Activated CD4-positive, alpha-beta T cell treated with anti-CD3 and anti-CD28 coated beads, Interleukin-2, amount 50 U/mL, for 24 hours (primary cell): Measurements from ENCODE around the gene RPS27A.
"Not testable (repeated sequence)": the region's sequence is repeated elsewhere in the genome, so short reads cannot be mapped to it uniquely, and the experiment has no call there.

Source experiments
- DNase-seq, 2 donors: peaks; one replicate each; pipeline ENCODE4 v3.0.0-alpha.2; 2020; ENCODE audit warnings: low read depth in 1 of 2, low spot score in 1 of 2

Gene RPS27A

DNA sequence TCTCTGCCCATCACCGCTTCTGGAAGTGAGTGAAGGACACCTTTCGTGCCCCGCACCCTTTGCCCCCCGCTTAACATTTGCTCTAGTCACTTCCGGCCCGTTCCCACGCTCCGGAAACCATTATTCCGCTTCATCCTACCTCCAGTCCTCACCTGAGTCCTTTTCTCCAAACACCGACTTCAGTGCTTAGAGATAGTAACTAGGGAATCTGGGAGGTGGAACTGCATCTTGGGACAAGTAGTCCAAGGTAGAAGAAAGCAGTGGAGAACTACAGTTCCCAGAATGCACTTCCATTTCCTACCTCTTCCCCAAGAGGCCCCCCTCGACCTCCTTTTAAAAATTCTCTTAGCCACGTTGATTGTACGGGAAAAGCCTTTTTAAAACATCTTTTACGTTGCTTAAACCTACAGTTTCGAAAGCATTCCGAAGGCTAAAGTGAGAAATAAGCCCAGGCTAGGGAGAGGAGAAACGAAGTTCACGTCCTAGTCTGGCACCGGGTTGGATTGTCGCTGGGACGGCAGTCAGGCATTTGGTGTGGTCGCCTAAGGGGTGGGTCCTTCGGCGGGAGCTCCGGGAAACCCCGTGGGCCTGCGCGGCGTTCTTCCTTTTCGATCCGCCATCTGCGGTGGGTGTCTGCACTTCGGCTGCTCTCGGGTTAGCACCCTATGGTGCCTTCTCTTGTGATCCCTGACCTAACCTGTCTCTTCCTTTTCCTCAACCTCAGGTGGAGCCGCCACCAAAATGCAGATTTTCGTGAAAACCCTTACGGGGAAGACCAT, at the start of gene RPS27A, which contains the start of gene CLHC1:
Gene RPS27A, plus strand, starts transcription at position 605 of the 779 bp plus-strand sequence. Its CDS starts 137 bp downstream, at position 742.
Gene CLHC1, minus strand, starts transcription at position 210 of the 779 bp plus-strand sequence. CDS start 9,882 bp downstream, outside the sequence.
- DNase-seq = peak; percentile 92 to 93

DNA sequence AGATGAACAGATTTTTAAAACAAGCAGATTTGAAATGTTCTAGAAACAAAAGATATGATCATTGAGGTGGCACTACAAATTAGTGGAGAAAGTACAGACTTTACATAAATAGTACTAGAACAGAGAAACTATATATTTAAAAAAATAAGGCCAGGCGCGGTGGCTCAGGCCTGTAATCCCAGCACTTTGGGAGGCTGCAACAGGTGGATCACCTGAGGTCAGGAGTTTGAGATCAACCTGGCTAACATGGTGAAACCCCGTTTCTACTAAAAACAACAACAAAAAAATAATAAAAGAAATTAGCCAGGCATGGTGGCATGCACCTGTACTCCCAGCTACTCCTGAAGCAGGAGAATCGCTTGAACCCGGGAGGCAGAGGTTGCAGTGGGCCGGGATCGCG, 45.7 kb upstream of the RPS27A start:
- not testable (repeated sequence) for DNase-seq

DNA sequence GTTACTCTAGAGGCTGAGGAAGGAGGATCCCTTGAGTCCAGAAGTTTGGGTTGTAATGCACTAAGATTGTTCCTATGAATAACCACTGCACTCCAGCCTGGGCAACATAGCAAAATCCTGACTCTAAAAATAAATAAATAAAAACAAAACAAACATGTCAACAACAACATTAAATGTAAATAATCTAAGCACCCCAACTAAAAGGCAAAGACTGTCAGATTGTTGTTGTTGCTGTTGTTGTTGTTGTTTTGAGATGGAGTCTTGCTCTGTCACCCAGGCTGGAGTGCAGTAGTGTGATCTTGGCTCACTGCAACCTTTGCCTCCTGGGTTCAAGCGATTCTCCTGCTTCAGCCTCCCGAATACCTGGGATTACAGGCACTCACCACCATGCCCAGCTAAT, 40.6 kb upstream of the RPS27A start:
- DNase-seq = not testable (repeated sequence)

DNA sequence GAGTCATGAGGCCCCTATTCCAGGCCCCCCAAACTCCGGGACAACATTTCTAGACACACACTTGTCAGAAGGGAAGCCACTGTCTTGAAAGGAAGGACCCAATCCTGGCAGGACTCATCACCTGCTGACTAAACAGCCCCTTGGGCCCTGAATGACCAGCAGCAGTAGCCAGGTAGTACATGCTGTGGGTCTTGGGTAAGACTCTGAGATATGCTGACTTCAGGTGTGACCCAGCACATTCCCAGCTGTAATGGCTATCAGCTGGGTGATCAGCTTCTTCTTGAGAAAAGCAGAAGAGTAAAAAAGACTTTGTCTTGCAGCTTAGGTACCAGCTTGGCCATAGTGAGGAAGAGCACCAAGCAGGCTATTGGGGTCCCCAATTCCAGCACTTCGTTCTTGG, 36.0 kb upstream of the RPS27A start:
- no peak for DNase-seq

DNA sequence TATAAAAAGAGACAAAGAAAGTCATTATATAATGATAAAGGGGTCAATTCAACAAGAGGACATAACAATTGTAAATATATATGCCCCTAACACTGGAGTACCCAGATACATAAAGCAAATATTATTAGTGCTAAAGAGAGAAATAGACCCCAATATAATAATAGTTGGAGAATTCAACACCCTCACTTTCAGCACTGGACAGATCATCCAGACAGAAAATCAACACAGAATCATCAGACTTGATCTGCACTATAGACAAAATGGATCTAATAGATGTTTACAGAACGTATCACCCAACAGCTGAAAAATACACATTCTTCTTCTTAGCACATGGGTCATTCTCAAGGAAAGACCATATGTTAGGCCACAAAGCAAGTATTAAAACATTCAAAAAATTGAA, 32.1 kb upstream of the RPS27A start:
- DNase-seq = no peak

DNA sequence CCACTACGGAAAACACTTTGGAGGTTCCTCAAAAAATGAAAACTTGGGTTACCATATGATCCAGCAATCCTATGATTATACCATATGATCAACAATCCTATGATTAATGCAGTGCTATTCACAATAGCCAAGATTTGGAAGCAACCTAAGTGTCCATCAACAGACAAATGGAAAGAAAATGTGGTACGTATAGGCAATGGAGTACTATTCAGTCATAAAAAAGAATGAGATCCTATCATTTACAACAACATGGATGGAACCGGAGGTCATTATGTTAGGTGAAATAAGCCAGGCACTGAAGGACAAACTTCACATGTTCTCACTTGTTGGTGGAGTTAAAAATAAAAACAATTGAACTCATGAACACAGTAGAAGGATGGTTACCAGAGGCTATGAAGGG, 28.0 kb upstream of the RPS27A start:
- no peak for DNase-seq

DNA sequence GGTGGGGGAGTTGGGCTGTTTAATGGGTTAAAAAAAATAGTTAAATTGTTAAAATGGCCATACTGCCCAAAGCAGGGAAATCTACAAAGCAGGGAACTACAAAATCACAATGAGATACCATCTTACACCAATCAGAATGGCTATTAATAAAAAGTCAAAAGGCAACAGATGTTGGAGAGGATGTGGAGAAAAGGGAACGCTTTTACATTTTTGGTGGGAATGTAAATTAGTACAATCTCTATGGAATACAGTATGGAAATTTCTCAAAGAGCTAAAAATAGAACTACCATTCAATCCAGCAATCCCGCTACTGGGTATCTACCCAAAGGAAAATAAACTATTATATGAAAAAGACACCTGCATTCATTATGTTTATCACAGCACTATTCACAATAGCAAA, 27.5 kb upstream of the RPS27A start:
- DNase-seq = no peak

DNA sequence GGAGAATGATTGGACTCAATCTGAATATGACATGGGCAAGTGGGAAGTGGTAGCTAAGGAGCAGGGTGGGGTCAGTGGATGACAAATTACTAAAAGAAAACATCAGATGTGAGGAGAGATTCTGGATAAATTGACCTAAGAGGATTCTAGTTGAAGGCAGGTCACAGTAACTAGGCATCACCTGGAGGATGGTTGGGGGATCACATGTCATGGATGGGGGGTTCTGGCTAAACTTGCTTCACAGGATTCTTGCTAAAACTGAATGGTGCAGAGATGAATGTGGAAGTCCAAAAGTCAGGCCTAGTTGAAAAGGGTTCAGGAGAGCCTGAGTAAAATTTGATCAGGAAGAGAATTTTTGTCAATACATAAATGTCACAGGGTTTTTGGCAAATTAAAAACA, 18.7 kb upstream of the RPS27A start:
- DNase-seq = no peak

DNA sequence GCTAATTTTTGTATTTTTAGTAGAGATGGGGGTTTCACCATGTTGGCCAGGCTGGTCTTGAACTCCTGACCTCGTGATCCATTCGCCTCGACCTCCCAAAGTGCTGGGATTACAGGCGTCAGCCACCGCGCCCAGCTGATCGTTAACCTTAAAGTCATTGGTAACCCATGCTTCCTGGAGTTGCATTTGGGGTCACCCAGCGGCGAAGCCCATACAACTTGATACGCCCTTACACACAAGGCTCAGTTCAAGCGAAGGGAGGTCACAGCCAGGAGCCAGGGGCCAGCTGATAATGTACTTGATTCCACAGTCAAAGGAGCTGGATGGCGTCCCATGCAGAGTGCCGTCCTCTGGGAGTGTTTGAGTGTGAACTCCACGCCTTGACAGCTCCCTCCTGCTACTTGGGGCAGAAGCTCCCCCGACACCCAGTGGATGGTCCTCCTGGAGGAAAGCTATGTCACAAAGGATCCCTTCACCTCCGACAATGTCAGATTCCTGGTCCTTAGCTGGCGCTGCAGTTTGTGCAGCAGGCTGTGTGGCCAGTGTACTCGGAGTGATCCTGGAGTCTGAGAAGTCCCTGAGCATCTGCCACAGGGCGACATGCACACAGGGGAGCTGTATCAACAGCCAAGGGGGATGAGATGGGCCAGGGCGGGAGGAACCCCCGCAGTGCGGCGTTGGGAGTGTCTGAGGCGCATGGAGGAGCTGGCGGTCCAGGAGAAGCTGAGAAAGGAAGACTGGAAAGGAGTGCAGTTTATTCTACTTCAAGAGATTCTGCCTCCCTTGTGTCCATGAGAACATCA, 8.3 kb upstream of the RPS27A start:
- DNase-seq = no peak

DNA sequence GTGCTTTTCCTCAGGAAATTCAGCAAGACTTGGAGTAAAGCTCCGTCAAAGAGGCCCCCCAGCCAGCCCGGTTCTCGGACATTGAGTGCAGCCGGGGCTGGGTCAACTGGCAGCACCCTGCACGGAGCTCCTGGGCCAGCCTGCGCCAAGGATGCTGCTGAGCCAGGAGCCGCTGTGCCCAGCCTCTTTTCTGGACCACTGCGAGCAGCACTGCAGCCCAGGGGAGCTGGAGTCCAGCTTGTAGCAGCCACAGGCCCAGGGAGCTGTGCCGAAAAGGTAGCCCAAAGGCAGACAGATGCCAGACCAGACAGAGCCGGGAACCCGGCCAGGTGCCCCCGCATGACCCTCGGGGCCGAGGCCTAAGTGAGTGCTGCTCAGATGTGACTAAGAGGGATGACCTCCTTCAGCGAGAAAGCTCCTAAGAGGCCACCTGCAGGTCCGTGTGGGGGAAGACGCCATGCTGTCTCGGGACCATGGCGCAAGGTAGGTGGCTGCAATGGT, 7.7 kb upstream of the RPS27A start:
- DNase-seq = no peak

DNA sequence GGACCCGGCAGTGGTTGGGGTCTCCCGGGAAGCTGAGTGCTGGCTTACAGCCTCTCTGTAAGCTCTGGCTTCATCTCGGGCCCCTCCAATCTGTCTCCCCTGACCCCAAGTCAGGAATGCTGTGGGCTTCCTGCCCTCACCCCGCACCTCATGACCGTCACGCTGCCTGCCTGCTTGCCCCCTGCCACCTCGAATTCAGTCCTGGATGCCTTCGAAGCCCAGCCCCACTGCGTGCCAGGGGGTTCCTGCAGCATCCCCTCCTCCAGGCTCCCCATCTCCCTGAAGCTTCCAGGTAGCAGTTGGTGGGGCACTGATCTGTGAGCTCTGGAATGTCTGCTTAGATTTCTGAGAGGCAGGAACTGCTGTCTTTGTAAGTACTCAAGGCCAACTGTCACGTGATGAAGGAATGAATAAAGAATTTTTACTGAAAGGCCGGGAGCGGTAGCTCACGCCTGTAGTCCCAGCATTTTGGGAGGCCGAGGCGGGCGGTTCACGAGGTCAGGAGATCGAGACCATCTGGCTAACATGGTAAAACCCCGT, 6.9 kb upstream of the RPS27A start:
- DNase-seq = no peak

DNA sequence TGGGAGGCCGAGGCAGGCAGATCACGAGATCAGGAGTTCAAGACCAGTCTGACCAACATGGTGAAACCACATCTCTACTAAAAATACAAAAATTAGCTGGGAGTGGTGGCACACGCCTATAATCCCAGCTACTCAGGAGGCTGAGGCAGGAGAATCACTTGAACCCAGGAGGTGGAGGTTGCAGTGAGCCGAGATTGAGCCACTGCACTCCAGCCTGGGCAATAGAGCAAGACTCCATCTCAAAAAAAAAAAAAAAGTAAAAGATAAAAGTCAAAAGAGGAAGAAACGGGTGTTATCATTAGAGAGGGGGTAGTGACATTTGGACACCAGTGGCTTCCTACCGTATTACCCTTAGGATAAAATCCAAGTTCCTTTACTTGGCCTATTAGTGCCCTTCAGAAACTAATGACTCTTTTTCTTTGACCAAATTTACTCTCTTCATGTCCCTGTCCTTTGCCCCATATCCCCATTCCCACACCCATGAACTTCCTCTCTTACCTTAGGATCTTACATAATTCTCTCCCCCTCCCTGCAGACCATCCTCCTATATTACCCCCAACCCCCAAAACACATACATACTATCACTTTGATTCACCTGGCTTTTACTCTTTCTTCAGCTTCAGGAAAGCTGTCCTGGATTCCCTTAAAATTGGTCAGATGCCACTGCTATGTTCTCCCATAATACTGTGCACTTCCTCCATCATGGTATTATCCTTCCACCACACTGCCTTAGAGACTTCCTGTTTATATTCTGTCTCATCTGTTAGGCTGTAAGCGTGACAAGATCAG, 4.9 kb upstream of the RPS27A start:
- not testable (repeated sequence) for DNase-seq

DNA sequence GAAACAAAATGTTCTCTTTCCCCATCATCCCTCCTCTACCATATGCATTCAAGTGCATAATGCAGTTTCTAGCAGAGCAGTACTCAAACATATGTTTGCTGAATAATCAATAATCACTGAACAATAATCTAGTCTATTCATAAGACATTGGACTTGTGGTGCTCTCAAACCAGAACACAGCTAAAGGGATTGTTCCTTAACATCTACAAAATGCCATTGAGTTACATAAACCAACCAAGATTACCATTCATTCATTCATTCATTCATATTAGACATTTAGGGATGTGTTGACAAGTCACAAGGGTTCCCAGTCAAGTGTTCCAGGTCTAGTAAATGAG, 4.3 kb upstream of the RPS27A start:
- DNase-seq = no peak

DNA sequence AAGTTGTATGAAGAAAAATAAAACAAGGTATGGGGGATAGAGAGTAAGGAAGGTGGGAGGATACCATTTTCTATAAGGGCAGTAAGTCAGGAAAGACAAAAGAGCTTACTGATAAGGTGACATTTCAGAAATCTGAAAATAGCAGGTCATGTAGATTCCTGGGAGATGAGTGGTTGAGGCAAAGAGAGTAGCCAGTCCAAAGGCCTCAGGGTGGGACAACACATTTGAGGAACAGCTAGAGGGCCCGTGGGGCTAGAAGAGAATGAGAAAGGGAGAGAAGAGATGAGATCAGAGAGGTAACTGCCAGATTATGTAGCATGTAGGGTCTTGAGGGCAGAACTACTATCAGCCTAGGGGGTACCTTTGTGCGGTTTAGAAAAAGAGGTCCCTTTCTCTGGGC, 3.3 kb upstream of the RPS27A start:
- no peak for DNase-seq

DNA sequence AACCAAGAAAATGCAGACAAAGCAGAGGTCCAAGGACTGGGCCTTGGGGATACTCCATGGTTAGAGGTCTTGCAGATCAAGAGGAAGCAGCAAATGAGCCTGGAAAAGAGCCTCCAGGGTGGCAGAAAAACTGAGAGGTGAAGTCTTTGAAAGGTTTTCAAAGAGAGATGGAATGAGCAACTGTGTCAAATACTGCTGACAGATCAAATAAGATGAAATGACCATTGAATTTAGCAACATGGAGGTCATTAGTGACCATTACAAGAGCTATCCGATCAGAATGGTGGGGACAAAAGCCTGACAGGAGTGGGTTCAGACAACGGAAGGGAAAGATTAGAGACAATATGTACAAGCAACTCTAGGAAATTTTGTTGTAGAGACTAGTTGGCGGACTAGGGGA, 1.9 kb upstream of the RPS27A start:
- no peak for DNase-seq

DNA sequence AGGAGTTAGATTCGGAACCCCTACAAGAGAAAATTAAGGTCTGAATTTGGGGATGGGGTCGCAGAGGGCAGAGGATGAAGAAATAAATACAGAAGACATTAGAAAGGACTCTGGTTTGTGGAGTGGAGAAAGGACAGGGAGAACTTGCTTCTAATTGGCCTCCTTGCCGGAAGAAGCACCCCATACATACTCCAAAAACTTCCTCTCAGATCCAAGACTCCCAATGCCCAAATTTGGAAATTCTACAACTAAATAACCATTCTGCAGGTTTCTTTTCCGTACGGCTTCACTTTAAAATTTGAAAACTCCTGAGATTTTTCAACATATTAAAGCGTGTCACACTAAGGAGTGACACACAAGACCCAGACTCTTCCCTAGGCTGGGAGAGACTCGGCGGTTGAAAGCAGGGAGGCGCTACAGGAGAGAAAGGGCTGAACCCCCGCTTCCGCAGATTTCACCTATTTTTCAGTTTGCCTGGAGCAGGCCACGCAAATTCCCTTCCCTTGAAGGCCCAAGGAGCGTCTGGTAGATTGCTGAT, 873 bp upstream of the RPS27A start:
- no peak for DNase-seq

DNA sequence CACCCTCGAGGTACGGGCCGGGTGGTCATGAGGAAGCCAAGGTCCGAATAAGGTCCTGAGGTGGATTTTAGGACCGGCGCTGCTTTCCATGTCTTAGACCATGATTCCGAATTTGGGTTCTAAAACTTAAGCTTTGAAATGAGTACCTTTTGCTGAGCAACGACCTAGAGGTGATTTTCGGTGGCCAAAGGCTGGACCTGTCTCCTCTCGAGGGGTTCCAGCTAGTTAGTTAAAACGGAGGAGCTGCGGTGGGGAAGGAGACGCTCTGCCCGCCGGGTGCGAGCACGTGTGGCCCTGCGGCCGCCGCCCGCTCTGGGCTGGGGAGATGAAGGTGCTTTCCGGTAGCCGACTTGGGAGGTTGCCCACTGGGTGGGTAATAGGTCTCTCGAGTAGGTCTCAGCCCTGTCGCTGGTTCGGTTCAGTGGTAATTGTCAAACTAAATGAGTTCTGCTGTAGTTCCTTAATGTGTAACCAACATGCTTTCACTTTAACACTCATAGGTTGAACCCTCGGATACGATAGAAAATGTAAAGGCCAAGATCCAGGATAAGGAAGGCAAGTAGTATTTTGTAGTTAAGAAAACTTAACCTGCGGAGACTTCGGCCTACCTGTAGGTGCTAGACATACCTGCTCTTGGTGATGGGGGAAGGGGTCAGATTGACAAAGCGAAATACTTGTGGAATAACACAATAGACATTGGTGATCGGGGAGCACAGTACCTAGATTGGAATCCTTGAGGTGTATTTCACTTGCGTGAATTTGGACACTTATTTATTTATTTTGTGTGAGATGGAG, 572 bp downstream of the RPS27A start:
- peak in 1 of 2 donors; percentile 31 for DNase-seq

DNA sequence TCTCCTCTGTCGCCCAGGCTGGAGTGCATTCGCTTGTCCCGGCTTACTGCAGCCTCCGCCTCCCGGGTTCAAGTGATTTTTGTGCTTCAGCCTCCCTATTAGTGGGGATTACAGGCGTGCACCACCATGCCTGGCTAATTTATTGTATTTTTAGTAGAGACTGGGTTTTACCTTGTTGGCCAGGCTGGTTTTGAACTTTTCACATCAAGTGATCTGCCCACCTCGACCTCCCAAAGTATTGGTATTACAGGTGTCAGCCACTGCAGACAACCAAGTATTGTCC, 1.1 kb downstream of the RPS27A start:
- no peak for DNase-seq

DNA sequence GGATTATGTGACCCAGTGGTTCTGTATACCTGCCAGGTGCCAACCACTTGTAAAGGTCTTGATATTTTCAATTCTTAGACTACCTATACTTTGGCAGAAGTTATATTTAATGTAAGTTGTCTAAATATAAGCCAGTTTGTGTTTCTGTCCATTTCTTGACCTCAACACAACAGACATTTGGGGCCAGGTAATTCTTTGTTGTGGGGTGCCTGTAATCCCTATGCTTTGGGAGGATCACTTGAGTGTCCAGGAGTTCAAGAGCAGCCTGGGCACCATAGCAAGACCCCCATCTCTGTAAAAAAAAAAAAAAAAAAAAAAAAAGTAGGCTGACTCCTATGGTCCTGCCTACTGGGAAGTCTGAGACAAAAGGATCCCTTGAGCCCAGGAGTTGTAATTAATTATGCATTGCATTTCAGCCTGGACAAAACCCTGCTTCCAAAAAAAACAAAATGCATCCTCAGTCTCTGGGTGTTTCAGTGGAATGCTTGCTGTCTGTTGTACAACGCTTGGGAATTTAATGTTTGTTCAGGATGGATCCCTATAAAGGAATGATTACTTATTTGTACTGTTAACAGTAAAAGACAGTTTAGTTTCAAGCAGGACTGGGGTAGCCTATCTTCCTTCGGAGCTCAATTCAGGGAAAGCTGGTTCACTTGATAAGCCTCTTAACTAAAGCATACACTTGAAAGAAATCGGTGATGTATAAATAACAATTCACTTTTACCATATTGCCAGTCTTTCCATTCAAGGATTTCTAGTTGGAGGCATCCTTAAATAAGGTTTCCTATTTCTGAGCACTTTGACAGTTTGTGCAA, 3.4 kb downstream of the RPS27A start:
- no peak for DNase-seq
